ENCODE data around the gene CAMTA1.

CAMTA1 gene

GRCh38 chr1:7654725-7655124, 869.5 kb downstream of the CAMTA1 start:
- FAIRE-seq, result no peak
- TF ChIP-seq CTCF (IDR thresholded peaks at IDR 0.05; ENCODE audit: insufficient read depth, missing control alignments), result no peak
- DNase-seq (ENCODE audit: insufficient read length, low spot score), result no peak

GRCh38 chr1:7655354-7655753, 870.1 kb downstream of the CAMTA1 start:
- FAIRE-seq (no peak), DNase-seq (ENCODE audit: insufficient read length, low spot score) (no peak)
- TF ChIP-seq CTCF (IDR thresholded peaks at IDR 0.05; ENCODE audit: insufficient read depth, missing control alignments), result no peak

GRCh38 chr1:7656557-7657215, 871.4 kb downstream of the CAMTA1 start:
- DNase-seq (ENCODE audit: insufficient read length, low spot score), result no peak
- FAIRE-seq, result no peak
- no peak for TF ChIP-seq CTCF (IDR thresholded peaks at IDR 0.05; ENCODE audit: insufficient read depth, missing control alignments)

- no peak for FAIRE-seq
- TF ChIP-seq CTCF (IDR thresholded peaks at IDR 0.05; ENCODE audit: insufficient read depth, missing control alignments), result no peak
- DNase-seq (ENCODE audit: insufficient read length, low spot score), result no peak
Observed at GRCh38 chr1:7657287-7658016, 872.2 kb downstream of the CAMTA1 start.

GRCh38 chr1:7658099-7658498, 872.8 kb downstream of the CAMTA1 start:
- FAIRE-seq (no peak), DNase-seq (ENCODE audit: insufficient read length, low spot score) (no peak)
- no peak for TF ChIP-seq CTCF (IDR thresholded peaks at IDR 0.05; ENCODE audit: insufficient read depth, missing control alignments)

- TF ChIP-seq CTCF (IDR thresholded peaks at IDR 0.05; ENCODE audit: insufficient read depth, missing control alignments), result no peak
- FAIRE-seq, result no peak
- DNase-seq (ENCODE audit: insufficient read length, low spot score), result no peak
Observed at GRCh38 chr1:7659514-7659913, 874.3 kb downstream of the CAMTA1 start.
